Stomach smooth muscle (tissue), 2 donors: ENCODE measurements around the gene PAMR1.

Experiments
- H3K27ac ChIP-seq: one replicate; pipeline ENCODE4 v1.7.0; 2013; ENCODE audit warnings: mild to moderate bottlenecking, low read length, inconsistent platforms
- H3K27me3 ChIP-seq, 2 donors: one replicate each; pipeline ENCODE4 v1.7.0; 2013; ENCODE audit warnings: low read length in 2 of 2; ENCODE audit not compliant: insufficient read depth in 2 of 2, control insufficient read depth in 1 of 2
- H3K36me3 ChIP-seq, 2 donors: one replicate each; pipeline ENCODE4 v1.7.0; 2013; ENCODE audit warnings: low read length in 2 of 2; ENCODE audit not compliant: control insufficient read depth in 2 of 2, insufficient read depth in 2 of 2
- H3K4me1 ChIP-seq: one replicate; pipeline ENCODE4 v1.7.0; 2013; ENCODE audit warnings: low read length; ENCODE audit not compliant: control insufficient read depth, insufficient read depth
- H3K4me3 ChIP-seq, 2 donors: one replicate each; pipeline ENCODE4 v1.7.0; 2013; ENCODE audit warnings: low read length in 2 of 2
- H3K9ac ChIP-seq, 2 donors: one replicate each; pipeline ENCODE4 v1.7.0; 2013; ENCODE audit warnings: low read length in 2 of 2, mild to moderate bottlenecking in 1 of 2
- H3K9me3 ChIP-seq, 2 donors: one replicate each; pipeline ENCODE4 v1.7.0; 2013; ENCODE audit warnings: low read length in 2 of 2; ENCODE audit not compliant: control insufficient read depth in 2 of 2
- donor health status: healthy.
- donor health status: Pancreatic carcinoma.

Gene PAMR1

DNA sequence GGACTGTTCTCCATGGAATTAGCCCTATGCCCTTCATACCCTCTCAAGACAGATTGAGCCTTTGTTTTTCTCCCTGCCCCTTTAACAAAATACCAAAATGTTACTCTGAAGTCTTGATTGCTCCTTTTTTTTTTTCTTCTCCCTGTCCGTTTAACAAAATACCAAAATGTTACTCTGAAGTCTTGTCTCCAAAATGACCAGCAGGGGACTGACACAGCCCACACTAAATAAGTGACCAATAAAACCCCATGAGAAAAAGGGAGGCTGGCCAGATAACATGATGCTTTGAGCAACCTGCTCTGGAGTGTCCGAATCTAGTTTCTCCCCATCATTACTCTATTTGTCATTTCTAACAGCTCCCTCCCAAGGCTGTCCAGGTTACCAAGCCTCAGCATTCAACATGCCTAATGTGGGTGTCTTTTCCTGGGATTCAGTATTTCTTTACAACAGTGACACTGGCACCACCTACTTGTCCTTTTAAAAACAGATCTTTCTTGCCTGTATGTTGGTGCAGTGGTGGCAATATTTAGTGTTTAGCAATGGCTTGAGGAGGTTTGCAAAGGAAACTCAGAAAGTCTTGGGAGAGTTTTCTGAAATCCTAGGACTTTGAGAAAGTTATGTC is 63.4 kb downstream of the PAMR1 start:
- H3K36me3 ChIP-seq = no peaks in the 10 kb centered on the region
- H3K4me1 ChIP-seq = peaks cover 2% of the 10 kb centered on the region
- H3K4me3 ChIP-seq = no peak overlapping the region
- no peak overlapping the region for H3K9ac ChIP-seq
- no peaks in the 10 kb centered on the region for H3K27me3 ChIP-seq
- no peaks in the 10 kb centered on the region for H3K9me3 ChIP-seq
- H3K27ac ChIP-seq = no peak overlapping the region

- no peak overlapping the region for H3K27ac ChIP-seq
These were observed 65.9 kb downstream of the PAMR1 start for GRCh38 chr11:35459489-35459888.

DNA sequence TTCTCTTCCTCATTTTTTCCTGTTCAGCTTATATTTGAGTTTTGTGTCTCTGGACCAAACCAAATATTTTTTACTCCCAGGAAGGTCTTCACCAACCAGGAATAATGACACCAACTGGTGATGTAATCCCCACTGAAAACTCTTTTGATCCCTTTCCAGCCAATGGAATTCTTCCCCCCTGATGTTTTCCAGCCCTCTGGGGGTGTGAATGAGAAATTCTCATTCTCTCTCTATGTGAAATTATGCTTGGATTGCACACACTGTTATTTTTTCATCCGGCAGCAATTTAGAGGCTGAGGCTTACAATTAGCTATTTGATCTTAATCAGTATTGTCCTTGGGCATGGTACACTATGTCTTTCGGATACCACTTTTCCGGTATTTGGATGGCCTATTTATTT is 66.6 kb downstream of the PAMR1 start:
- no peaks in the 10 kb centered on the region for H3K36me3 ChIP-seq
- H3K4me1 ChIP-seq = peaks cover 2% of the 10 kb centered on the region
- no peaks in the 10 kb centered on the region for H3K9me3 ChIP-seq
- H3K4me3 ChIP-seq = no peak overlapping the region
- H3K9ac ChIP-seq = no peak overlapping the region
- no peaks in the 10 kb centered on the region for H3K27me3 ChIP-seq
- H3K27ac ChIP-seq = no peak overlapping the region

More at GRCh38 chr11:35459489-35459888, 65.9 kb downstream of the PAMR1 start:
- no peaks in the 10 kb centered on the region for H3K36me3 ChIP-seq
- H3K27me3 ChIP-seq = no peaks in the 10 kb centered on the region
- no peak overlapping the region for H3K9ac ChIP-seq
- H3K4me3 ChIP-seq = no peak overlapping the region
- no peaks in the 10 kb centered on the region for H3K9me3 ChIP-seq
- peaks cover 2% of the 10 kb centered on the region for H3K4me1 ChIP-seq

- Histone ChIP-seq H3K4me1 (no peaks in the 10 kb centered on the region), H3K36me3 (no peaks in the 10 kb centered on the region), H3K27ac (no peak overlapping the region), H3K9ac (no peak overlapping the region), H3K27me3 (no peaks in the 10 kb centered on the region), H3K4me3 (no peak overlapping the region), H3K9me3 (no peaks in the 10 kb centered on the region)
These were observed 71.1 kb downstream of the PAMR1 start for GRCh38 chr11:35454362-35454761.

DNA sequence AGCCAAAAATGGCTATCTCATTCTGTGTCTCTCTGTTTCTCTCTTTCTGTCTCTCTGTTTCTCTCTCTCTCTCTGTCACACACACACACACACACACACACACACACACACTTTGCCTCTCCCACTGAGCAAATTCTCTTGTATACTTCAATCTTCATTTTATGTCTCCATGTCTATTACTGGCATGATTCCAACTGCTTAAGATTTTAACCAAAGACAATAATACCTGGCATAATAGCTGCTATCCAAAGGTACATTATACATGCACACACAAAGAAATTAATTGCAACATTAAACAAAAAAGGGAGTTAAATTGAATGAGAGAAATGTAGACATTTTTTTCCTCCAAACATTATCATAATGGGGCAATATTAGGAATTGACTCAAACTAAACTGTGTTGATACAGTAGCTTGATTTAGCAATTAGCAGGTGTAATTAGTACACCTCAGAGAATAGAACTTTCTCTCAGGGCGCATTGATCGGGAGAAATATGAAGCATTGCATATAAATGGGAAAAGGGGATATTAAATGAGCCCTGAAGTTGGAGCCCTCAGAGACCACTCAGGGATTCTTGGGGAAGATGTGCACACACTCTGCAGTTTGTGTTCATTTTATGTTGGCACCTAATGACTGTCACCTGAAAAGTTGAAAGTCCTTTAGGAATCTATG is 88.7 kb downstream of the PAMR1 start:
- Histone ChIP-seq H3K9ac (no peak overlapping the region), H3K4me1 (no peaks in the 10 kb centered on the region), H3K4me3 (no peak overlapping the region)

GRCh38 chr11:35433588-35433987 is 91.8 kb downstream of the PAMR1 start:
- Histone ChIP-seq H3K36me3 (no peaks in the 10 kb centered on the region), H3K4me3 (no peak overlapping the region), H3K27ac (no peak overlapping the region), H3K9me3 (no peaks in the 10 kb centered on the region), H3K4me1 (no peaks in the 10 kb centered on the region), H3K27me3 (peaks cover 3 to 5% of the 10 kb centered on the region in 2 donors), H3K9ac (no peak overlapping the region)

More for the DNA sequence above, 88.7 kb downstream of the PAMR1 start:
- Histone ChIP-seq H3K27ac (no peak overlapping the region), H3K36me3 (no peaks in the 10 kb centered on the region), H3K9me3 (no peaks in the 10 kb centered on the region), H3K27me3 (peaks cover 5 to 10% of the 10 kb centered on the region in 2 donors)

- Histone ChIP-seq H3K4me1 (no peaks in the 10 kb centered on the region), H3K9ac (no peak overlapping the region), H3K36me3 (no peaks in the 10 kb centered on the region), H3K9me3 (no peaks in the 10 kb centered on the region), H3K27me3 (peaks cover 3 to 5% of the 10 kb centered on the region in 2 donors), H3K4me3 (no peak overlapping the region), H3K27ac (no peak overlapping the region)
These were observed 93.0 kb downstream of the PAMR1 start for GRCh38 chr11:35432464-35432863.

DNA sequence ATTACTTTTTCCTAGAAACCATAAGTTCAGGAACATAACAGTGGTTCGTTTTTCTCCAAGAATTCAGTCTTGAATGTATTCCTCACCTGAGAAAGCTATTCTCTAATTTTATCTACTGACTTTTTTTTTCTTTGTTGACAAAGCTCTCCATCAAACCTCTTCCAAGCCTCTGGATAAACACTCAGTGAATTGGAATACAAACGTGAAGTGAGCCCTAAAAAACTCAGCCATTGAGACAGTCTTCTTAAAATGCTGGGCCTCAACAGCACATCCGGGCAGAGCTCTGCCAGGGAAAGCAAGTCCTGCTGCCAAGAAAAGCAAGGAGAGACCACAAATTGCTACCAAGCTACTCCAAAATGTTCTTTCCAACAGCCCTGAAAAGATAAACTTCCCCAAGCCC is 98.3 kb downstream of the PAMR1 start:
- Histone ChIP-seq H3K9ac (no peak overlapping the region), H3K4me3 (no peak overlapping the region), H3K4me1 (no peaks in the 10 kb centered on the region), H3K36me3 (no peaks in the 10 kb centered on the region), H3K27me3 (peaks cover 5 to 8% of the 10 kb centered on the region in 2 donors), H3K9me3 (no peaks in the 10 kb centered on the region), H3K27ac (no peak overlapping the region)

DNA sequence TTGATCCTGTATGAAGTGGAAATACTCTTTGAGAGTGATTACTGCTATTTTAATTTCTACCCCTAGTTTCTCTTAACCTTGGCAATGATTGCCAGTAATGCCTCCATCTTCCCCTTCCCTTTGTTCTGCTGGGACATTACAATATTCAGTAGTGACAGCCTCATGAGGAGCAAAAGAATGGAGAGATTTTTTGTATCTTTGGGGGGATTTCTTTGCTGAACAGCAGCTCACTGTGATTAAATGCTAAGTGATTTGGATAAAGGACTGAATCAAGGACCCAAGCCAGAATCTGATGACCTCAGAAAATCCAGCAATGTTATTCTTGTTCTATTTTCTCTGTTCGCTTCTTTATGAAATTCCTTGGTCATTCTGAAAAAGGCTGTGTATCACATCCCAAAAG is 99.1 kb downstream of the PAMR1 start:
- no peaks in the 10 kb centered on the region for H3K36me3 ChIP-seq
- H3K27me3 ChIP-seq = peaks cover 8 to 12% of the 10 kb centered on the region in 2 donors
- no peak overlapping the region for H3K9ac ChIP-seq
- H3K9me3 ChIP-seq = no peaks in the 10 kb centered on the region
- H3K27ac ChIP-seq = no peak overlapping the region
- H3K4me1 ChIP-seq = no peaks in the 10 kb centered on the region
- H3K4me3 ChIP-seq = no peak overlapping the region

DNA sequence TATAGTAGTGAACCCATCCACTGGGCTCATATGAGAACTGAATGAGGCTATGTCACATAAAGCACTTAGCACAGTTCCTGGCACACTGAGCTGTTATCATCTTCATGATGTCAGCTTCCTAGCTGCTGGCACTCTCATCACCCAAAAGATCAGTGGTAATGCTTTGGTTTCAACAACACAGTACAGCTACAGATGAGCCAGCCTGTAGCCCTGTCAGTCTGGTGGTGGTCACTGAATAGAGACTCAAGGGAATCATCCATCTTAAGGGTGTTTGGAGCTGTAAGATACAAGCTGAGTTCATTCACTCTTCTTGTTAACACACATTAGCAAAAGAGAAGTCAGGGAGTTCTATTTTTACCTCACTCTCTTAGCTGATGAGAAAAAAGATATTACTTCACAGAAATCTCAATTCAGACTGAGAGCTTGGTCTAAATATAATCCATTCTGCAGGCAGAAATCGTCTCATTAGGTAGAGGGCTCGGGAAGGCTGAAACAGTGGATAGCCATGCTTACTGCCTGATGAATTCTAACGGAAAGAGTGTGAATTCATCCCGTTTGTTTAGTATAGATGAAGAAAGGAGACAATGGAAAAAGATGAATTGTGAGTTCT is 99.7 kb downstream of the PAMR1 start:
- Histone ChIP-seq H3K9me3 (no peaks in the 10 kb centered on the region), H3K9ac (no peak overlapping the region), H3K27me3 (peaks cover 8 to 15% of the 10 kb centered on the region in 2 donors), H3K27ac (no peak overlapping the region), H3K4me3 (no peak overlapping the region), H3K36me3 (no peaks in the 10 kb centered on the region), H3K4me1 (no peaks in the 10 kb centered on the region)
